ENCODE data around the gene TLL2.
A peak's percentile ranks its signal among the peaks of the same experiment; 100 is the strongest.

TLL2 gene

GRCh38 chr10:96427291-96427690 lies 86.4 kb downstream of the TLL2 start:
- DNase-seq, result no peak

DNA sequence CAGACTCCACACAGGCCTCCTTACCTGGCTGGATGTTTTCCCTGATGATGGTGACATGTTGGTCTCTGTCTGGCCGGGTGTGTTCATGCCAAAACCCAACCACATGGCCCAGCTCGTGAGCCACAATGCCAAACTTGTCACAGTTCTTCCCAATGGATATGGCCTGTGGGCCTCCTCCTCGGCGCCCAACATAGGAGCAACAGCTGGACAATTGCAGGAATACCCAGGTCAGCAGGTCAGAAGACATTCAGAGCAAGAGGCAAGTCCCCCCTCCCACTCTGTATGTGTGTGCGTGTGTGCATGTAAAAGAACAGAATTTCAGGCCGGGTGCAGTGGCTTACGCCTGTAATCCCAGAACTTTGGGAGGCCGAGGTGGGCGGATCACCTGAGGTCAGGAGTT lies 91.2 kb downstream of the TLL2 start:
- DNase-seq, result no peak

- no peak for DNase-seq
These were observed 91.7 kb downstream of the TLL2 start for GRCh38 chr10:96421995-96422394.

DNA sequence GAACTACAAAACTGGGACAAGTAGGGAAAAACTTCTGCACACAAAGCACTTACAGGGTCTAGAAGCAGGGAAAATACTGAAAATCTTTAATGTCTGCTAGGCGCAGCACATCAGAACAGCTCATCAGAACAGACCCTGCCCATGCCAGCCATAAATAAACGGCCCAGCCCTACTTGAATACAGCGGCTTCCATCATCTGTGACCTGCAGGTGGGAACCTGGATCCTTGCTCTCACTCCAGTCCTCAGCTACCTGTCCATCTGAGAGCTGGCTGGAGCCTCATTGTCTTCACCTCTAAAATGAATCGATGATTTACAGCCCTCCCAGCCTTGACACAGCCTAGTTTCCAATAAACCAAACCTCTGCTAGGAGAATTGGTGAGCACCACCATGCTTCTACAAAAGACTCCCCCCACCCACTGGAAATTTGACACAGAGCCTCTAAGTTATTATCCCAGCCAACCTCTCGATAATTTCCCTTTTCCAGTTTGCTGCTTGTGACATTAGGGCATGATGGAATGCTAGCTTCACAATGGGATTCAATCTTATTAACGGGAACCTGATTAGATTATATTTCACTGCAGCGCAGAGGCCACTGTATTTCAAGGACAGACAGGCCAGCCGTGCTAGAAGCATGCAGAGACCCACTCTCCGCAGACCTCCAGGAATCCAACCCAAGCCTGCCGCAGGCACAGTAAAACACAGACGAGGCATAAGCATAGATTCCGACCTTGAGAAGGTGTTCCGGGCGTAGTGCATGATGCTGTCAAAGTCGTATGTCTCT lies 93.3 kb downstream of the TLL2 start:
- no peak for DNase-seq

DNA sequence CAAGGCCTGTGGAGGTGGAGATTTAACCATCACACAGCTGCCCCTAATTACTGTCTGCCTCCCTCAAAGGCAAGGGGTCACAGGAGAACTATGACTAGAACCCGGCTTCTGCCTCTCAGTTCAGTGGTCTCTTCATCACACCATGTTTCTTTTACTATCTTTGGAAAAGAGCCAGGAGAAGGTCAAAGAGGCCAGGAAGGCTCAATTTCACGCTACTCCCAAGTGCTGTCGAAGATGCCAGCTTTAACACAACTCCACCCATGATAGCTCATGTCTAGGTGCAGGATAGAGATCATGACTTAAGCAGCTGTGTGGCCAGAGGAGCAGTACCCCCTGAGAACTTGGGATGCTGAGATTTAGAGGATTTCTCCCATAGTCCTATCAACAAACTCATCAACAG lies 94.4 kb downstream of the TLL2 start:
- DNase-seq, result no peak

GRCh38 chr10:96418582-96418981 lies 95.1 kb downstream of the TLL2 start:
- DNase-seq, result no peak

DNA sequence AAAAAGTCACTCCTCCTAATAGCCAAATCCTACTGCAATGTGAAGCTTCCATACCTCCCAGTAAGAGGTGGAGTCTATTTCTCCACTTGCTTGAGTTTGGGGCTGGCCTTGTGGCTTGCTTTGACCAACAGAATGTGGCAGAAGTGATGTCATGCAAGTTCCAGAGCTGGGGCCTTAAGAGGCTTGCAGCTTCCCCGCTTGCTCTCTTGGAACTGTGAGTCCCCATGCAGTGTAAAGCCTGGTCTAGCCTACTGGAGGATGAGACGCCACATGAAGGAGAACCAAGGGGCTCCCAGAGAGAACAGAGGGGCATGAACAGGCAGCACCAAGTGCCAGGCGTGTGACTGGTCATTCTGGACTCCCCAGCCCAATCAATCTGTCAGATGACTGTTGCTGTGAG lies 96.3 kb downstream of the TLL2 start:
- DNase-seq, result peak in 3 of 58 donors; percentile 13 to 24 (median 22)

DNA sequence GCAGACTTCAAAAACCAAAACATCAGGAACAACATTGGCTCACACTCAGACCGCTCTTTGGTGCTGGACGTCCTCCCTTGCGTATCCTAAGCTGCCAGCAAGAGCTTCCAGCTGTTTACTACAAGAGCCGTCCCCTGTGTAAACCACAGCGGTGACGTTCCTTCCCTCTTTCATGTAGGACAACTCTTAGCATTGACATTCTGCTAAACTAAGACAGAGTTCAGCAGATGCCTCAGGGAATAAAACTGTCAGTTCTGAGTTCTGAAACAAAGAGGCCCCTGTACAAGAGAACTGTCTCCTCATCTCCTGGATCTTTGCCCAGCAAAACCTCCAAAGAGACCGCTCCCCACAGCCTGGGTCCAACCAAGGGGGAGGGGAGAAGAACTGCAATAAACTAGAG lies 97.1 kb downstream of the TLL2 start:
- DNase-seq, result peak in 16 of 58 donors; percentile 2 to 74 (median 43)

DNA sequence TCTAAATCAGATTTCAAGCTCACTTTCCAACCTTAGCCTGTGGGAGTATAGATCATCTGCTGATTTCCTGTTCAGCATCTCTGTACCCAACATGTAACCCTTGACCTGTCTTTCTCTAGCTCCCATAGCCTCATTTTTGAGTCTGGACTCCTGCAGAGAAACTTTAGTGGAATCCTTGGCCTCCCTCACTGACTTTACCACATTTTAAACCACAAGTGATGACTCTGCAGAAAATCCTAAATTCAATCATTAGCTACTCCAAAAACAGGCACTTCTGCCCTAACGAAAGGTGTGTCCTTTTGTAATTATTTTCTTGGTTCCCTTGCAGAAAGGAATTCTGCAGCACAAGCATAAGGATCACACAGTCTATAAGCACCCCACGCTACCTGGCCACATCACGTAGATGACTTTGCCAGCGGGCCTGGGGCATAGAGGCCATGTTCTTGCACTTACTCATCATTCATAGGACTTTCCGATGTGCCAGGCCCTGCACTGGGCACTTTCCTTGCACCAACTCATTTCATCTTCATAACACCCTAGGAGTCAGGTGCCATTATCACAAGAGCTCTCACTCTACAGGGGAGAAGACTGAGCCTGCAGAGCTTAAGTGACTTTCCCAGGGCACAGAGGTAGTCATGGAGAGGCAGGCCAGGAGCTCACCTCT lies 97.7 kb downstream of the TLL2 start:
- DNase-seq, result no peak

GRCh38 chr10:96415150-96415890 lies 98.4 kb downstream of the TLL2 start:
- no peak for DNase-seq

- no peak for DNase-seq
These were observed 99.4 kb downstream of the TLL2 start for GRCh38 chr10:96414303-96414702.

- peak in 2 of 58 donors; percentile 3 to 5 for DNase-seq
These were observed 100.5 kb downstream of the TLL2 start for GRCh38 chr10:96413151-96413787.

DNA sequence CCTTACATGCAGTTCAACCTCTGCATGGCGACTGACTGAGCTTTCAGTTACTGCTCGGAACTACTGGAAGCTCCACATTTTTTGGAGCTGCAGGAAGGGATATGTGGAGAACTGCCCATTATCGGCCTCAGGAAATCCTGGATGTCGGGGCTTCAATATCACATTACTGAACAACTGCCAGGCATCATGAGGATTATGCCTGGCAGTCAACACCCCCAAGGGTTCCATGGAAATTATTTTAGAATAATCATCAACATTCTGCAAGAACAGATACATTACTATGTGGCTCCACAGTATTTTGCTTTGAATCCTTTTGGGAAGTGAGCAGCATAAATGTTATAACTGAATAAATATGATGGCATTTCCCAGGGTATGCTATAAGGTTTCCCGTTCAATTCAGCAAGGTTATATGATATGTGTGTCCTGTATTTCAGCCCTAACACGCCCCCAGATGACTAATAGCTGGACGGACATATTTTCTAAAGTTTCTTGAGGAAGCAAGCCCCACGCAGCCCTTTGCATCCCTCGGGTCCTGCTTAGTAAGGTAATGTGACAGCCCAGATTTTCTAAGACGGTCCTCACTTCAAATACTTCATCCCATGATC lies 101.9 kb downstream of the TLL2 start:
- DNase-seq, result no peak

DNA sequence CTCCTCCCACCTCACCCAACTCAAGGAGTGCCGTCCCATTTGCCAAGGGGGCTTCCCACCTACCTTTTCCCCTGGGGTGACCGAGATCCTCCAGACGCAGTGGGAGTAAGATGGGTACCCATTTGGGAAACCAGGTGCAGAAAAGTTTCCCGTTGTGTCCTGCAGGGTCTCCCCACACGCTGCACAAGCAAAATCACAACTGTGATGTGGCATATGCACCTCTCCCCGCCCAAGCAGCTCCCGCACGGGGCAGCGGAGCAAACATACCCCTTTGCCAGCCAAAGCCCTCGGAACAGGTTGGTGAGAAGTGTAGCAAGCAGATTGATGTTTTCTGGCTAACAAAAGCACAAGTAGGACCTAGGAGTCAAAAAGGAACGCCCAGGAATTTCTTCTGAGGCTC lies 103.4 kb downstream of the TLL2 start:
- no peak for DNase-seq

DNA sequence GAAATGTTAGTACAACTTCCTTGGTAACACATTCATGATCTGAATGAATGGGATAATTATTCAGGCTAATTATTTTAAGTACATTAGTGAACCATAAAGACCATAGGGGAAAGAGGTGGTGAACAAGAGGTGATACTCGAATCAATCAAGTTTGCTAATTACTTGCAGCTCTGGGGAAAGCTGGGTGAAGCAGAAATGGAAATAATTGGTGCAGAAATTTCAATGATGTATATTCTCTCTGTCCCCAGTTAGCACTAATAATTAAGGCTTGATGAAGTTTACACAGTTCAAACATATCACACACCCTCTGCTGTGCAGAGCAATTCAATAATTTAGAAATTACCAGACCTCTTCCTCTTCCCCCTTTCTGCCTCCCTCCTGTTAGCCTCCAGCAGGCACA lies 105.5 kb downstream of the TLL2 start:
- no peak for DNase-seq

GRCh38 chr10:96407560-96408069 lies 106.1 kb downstream of the TLL2 start:
- no peak for DNase-seq

DNA sequence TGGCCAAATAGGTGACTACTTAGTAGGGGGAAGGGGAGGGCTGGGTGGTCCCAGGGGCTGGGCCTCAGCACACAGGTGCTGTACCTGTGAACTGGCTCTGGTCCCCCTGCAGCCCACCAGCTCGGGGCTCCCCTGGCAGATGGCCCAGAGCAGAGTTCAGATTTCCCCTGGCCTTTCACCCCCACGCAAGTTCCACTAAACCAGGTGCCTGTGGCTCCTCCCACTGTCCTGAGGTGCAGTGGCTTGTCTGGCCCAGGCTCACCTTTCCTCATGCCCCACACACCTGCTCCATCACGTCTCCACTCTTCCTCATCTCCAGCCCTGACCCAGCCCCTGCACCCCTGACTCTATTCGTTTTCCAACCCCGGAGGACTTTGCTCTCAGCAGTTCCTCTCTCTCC lies 107.6 kb downstream of the TLL2 start:
- DNase-seq, result no peak

GRCh38 chr10:96402417-96403305 lies 111.1 kb downstream of the TLL2 start:
- no peak for DNase-seq

DNA sequence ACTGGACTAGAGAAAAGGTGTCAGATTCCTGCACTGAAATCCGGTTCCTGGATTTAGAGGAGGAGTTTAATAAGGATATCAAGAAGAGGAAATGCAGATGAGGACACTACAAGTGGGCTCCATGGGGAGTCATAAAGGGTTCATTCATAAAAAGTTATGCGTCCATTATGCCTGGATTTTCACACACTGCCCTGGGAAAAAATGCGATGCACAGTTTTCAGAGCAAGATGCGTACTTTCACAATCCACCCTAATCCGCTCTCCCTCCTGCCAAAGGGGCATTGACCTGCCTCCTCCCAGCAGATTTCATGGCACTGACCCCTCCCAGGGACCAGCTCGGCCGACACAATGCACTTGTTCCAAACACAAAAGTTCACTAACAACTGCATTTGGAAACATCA lies 112.7 kb downstream of the TLL2 start:
- peak in 22 of 58 donors; percentile 5 to 66 (median 21) for DNase-seq

DNA sequence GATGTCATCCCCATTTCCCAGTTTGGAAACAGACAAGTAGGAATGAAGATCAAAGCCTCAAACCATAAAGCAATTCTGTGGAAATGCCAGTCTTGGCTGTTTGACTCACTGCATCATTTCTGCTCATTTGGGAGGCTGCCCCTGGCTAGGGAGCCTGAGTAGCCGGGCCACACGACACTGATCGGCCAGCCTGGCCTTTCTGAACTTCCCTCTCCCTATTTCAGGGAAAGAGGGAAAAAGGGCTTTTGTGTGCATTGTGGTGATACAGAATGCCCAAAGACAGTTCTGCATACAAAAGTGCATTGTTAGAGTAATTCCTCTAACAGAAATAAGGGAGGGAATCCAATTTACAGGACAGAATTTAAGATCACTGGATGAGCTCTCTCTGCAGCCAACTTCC lies 113.3 kb downstream of the TLL2 start:
- DNase-seq, result peak in 33 of 58 donors; percentile 6 to 78 (median 34)
